Panc1 (cell line): ENCODE results near the gene IL21R.

Source experiments
- CTCF ChIP-seq: fragments of 450-650 bp; IDR thresholded peaks from 2 replicates; pipeline ENCODE4 v1.5.1; 2017; ENCODE audit warnings: mild to moderate bottlenecking
- POLR2AphosphoS5 ChIP-seq: IDR thresholded peaks from 2 replicates; pipeline ENCODE4 v1.6.1; 2012; ENCODE audit warnings: mild to moderate bottlenecking, low read depth, low read length, moderate library complexity
- SIN3A ChIP-seq: IDR thresholded peaks from 2 replicates; pipeline ENCODE4 v1.6.1; 2012; ENCODE audit warnings: low read depth, mild to moderate bottlenecking, low read length, moderate library complexity, borderline replicate concordance; ENCODE audit not compliant: insufficient read depth
- TCF7L2 ChIP-seq: IDR thresholded peaks from 2 replicates; pipeline ENCODE4 v1.6.1; 2011; ENCODE audit warnings: mild to moderate bottlenecking, low read depth, low read length, inconsistent platforms

- TF ChIP-seq CTCF, result no peak
- no peak for TF ChIP-seq TCF7L2
- no peak for TF ChIP-seq SIN3A
- TF ChIP-seq POLR2AphosphoS5, result no peak
Observed at GRCh38 chr16:27402964-27403600, 1.1 kb downstream of the IL21R start.
